ENCODE measurements around the gene DGKD.

The DGKD gene

DNA sequence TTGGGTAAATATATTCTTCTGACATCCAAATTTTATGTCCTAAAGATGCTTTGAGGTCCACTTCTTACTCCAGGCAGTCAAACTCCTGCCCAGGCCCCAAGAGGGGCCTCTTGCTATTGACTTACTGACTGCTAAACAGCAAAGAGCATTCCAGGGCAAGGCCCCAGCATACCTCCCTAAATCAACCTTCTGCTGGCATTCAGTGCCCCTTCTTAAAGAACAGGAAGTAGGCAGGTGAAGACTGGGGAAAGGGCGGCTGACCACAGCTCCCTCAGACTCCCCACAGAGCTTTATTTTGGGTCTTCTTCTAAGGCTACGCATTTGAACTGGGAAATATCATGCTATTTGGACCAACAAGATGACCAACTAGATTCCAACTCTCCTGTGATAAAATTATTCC, 143.4 kb downstream of the DGKD start:
- DNase-seq (ENCODE audit: low read depth in 2 of 2) = no peak

DNA sequence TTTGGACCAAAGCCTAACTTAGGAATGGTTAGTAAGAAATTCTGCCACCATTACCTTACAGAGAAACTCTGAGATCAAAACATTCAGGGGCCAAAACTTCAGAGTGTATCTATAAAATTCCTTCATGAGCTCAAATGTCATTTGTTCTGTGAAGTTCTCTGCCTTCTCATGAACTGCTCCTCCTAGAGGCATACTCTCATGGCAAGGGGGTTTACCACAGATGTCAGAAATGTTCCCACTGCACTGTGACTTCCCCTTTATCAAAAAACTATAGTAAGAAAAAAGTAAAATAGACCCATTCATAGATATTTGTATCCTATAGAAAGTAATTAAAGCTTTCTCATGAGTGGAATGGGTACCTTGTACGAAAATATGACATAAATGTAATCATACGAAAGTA, 143.8 kb downstream of the DGKD start:
- no peak for DNase-seq (ENCODE audit: low read depth in 2 of 2)

DNA sequence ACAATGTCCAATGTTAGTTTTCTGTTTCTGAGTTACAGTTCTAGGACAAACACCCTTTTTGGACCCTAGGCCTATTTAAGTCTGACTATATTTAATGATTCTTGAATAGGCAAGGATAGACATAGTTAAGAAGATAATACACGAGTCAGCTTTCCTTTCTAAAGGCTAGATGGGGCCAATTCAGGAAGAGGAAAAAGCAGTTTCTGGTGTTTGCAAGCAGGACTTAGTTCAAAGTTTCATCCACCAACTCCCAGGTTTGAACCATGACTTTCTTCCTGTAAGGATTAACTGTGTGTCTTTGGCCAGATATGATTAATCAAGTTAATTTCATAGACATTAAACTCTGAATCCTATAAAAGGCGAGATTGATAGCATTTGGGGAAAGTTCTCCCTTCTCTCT, 145.6 kb downstream of the DGKD start:
- no peak for DNase-seq (ENCODE audit: low read depth in 2 of 2)

DNA sequence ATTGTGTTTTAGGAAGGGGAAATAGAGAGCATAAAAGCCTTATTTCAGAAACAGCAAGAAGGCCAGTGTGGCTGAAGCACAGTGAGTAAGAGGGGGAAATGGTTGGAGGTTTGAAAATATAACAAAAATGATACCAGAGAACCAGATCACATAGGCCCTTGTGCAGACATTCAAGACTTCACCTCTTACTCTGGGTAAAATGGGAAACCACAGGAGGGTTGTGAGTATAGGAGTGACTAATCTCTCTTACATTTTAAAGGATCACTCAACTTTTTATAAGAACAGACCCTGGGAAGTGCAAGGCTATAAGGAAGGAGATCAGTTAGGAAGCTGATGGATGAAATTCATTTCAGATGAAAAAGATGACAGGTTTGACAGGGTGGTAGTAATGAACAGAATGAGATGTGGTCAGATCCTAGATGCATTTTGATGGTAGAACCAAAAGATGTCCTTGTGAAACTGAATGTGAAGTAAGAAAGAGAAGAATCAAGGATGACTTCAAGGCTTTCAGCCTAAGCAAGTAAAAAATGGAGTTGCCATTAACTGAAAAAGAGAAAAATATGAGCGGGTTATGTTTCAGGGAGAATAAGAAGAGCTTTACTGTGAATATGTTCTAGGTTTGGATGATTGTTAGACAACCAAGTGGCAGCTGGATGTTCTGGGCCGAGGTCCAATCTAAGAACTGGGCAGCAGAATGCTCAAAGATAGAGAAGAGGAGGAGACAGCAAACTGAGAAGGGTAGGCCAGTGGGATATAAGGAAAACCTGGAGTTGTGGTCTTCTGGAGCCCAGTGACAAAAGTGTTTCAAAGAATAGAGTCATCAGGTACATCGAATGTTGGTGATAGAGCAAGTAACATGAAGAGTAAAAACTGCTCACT, 147.1 kb downstream of the DGKD start:
- DNase-seq (ENCODE audit: low read depth in 2 of 2) = peak; percentile 17 to 27

DNA sequence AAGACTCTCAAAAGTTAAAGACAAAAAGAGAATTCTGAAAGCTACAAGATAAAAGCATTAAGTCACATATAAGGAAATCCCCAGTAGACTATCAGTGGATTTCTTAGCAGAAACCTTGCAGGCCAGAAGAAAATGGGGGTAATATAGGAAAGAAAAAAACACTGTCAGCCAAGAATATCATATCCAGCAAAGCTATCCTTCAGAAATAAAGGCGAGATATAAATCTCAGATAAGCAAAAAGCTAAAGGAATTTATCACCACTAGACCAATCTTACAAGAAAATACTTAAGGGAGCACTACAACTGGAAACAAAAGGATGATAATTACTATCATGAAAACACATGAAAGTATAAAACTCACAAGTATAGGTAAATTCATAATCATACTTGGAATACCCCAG, 149.2 kb downstream of the DGKD start:
- DNase-seq (ENCODE audit: low read depth in 2 of 2) = no peak

DNA sequence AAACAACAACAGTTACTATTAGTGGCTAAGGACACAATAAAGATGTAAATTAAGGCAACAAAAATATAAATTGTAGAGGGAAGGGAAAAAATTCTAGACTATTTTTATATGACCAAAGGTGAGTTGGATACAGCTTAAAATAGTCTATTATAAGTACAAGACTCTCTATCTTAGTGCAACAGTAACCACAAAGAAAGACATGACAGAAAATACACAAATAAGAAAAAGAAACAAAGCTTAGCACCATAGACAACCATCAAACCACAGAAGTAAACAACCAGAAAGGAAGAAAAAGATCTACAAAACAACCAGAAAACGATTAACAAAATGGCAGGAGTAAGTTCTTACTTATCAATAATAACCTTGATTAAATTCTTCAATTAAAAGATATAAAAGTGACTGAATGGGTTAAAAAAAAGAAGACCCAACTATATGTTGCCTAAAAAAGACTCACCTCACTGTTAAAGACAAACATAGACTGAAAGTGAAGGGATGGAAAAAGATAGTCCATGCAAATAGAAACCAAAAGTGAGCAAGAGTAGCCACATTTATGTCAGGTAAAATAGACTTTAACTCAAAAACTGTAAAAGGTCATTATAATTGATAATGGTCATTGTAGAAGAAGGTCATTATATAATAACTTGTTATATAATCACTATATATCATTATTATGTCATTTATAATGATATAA, 149.8 kb downstream of the DGKD start:
- DNase-seq (ENCODE audit: low read depth in 2 of 2) = no peak

DNA sequence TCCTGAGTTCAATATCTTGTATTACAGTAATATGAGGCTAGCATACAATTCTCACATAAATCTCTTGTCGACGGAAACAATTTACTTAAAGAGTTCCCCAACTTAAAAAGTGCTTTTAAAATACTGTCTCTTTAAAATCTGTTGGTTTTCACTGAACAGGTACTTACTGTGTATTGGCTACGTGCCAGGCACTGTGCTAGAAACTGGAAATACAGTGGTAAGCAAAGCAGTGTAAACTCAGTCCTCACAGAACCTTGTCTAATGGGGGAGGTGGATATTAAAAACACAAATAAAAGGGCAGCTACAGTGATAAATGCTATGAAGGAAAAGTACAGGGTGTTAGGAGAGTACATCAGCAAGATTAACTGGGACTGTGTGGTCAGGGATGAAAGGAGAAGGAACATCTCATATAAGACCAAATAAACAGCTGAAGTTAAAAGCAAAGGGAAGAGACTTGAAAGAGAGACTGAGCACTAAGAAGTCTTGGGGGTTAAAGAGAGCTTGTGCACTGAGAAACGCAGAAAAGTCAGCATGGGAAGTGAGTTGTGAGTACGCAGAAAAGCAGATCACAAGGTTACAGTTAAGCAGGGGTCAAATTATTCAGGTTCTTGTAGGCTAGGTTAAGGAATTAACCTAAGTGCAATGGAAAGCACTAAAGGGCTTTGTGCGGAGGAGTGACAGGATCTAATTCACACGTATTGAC, 159.8 kb downstream of the DGKD start:
- no peak for DNase-seq (ENCODE audit: low read depth in 2 of 2)

DNA sequence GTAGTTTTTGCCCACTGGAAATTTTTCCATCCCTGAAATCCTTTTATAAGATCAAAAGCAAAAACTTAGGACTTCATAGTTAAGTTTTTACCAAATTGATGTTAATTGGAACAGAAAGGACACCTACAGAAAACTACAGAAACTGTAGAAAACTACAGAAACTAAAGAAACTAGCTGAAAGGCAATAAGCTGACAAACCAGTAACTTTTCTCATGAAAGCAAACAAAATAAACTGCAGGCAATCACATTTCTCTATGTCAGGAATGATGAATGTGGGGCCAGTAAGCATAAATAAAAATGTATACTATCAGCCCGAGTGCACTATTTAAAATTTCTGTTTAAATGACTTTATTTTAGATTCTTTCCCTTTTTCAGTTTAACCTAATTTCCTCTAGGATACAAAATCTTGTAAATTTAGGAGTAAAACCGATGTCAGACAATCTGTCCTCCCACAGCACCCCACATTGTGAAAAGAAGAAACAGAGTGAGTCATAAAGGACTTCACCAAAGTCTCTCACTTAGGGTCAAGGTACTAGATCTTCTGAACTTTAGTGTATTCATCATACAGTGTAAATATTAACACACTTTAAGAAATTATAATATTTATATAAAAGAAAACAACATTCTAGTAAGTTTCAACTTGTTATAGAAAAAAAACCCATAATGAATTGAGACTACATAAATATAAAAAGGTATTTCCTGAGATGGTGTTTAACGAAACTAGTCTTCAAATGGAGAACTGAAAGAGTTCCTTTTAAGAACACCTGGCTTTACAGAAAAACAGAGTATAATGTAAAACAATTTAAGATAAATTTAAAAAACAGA, 165.7 kb downstream of the DGKD start:
- DNase-seq (ENCODE audit: low read depth in 2 of 2) = no peak

All from fibroblast of skin of left quadriceps (primary cell).